Measurements from ENCODE around the gene AKNAD1. TPM values are rescaled to one million over a fixed set of nuclear protein-coding genes. Genes with fewer than 3 reads are reported as not detected.

AKNAD1 gene
- polyA plus RNA-seq, 1 of the 3 experiments (the other 2 are of a cell fraction) = 0.71 TPM

- TF ChIP-seq TEAD4 (IDR thresholded peaks at IDR 0.05; ENCODE audit: borderline replicate concordance, insufficient read depth) (0 out of 2 replicates have a peak, but pooled peaks have one; percentile 28), MEF2A (IDR thresholded peaks at IDR 0.05; ENCODE audit: borderline replicate concordance, low read depth) (no peak; the same call in 1 of the 2 replicates), GABPA (IDR thresholded peaks at IDR 0.05; ENCODE audit: low read depth) (no peak), RCOR1 (IDR thresholded peaks at IDR 0.05; ENCODE audit: low read length) (no peak), SIN3A (IDR thresholded peaks at IDR 0.05; ENCODE audit: borderline replicate concordance, low read depth, low read length) (peak; percentile 85; the same call in 1 of the 2 replicates), USF2 (IDR thresholded peaks at IDR 0.05; ENCODE audit: borderline replicate concordance, low read depth, low read length) (no peak), CTCF (IDR thresholded peaks at IDR 0.05) (no peak), POLR2AphosphoS5 (IDR thresholded peaks at IDR 0.05; ENCODE audit: low read depth, low read length) (peak; percentile 77), NRF1 (IDR thresholded peaks at IDR 0.05; ENCODE audit: low read depth, low read length) (no peak), EZH2phosphoT487 (IDR thresholded peaks at IDR 0.05; ENCODE audit: borderline replicate concordance, low read depth) (no peak), EP300 (IDR thresholded peaks at IDR 0.05; ENCODE audit: borderline replicate concordance in 1 of 2, low read depth in 1 of 2, low read length in 1 of 2) (peak in 1 of 2 experiments; percentile 80; a peak in 3 of 4 replicates), RFX5 (IDR thresholded peaks at IDR 0.05; ENCODE audit: low read length) (no peak), PBX3 (IDR thresholded peaks at IDR 0.05) (peak; percentile 52), TCF12 (IDR thresholded peaks at IDR 0.05) (peak; percentile 87)
- TF ChIP-seq, protein P1, sequence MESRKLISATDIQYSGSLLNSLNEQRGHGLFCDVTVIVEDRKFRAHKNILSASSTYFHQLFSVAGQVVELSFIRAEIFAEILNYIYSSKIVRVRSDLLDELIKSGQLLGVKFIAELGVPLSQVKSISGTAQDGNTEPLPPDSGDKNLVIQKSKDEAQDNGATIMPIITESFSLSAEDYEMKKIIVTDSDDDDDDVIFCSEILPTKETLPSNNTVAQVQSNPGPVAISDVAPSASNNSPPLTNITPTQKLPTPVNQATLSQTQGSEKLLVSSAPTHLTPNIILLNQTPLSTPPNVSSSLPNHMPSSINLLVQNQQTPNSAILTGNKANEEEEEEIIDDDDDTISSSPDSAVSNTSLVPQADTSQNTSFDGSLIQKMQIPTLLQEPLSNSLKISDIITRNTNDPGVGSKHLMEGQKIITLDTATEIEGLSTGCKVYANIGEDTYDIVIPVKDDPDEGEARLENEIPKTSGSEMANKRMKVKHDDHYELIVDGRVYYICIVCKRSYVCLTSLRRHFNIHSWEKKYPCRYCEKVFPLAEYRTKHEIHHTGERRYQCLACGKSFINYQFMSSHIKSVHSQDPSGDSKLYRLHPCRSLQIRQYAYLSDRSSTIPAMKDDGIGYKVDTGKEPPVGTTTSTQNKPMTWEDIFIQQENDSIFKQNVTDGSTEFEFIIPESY (IDR thresholded peaks at IDR 0.05; ENCODE audit: borderline replicate concordance, low read depth) = no peak
Observed at GRCh38 chr1:108830119-108831008, 26.5 kb downstream of the AKNAD1 start (continued).
